SK-N-SH (cell line): ENCODE results near the gene CLASP2.
"Not testable (repeated sequence)": the region's sequence is repeated elsewhere in the genome, so short reads cannot be mapped to it uniquely, and the experiment has no call there.

Experiments used
- EP300 ChIP-seq, 2 experiments: IDR thresholded peaks; 2 replicates each; pipeline versions ENCODE4 v1.4.0 to v1.6.1; 2012; ENCODE audit warnings: borderline replicate concordance in 1 of 2, low read depth in 1 of 2, low read length in 1 of 2
- EZH2phosphoT487 ChIP-seq: fragments of 200-600 bp; sonication (generic); IDR thresholded peaks from 2 replicates; pipeline ENCODE4 v1.6.1; 2017; ENCODE audit warnings: low read depth, mixed run types, mild to moderate bottlenecking, antibody characterized with exemption, moderate library complexity, borderline replicate concordance
- FOXM1 ChIP-seq: IDR thresholded peaks from 2 replicates; pipeline ENCODE4 v1.4.0; 2012; ENCODE audit warnings: low read depth, mild to moderate bottlenecking
- POLR2AphosphoS5 ChIP-seq: IDR thresholded peaks from 2 replicates; pipeline ENCODE4 v1.6.1; 2012; ENCODE audit warnings: low read depth, low read length
- RAD21 ChIP-seq: IDR thresholded peaks from 2 replicates; pipeline ENCODE4 v1.6.1; 2012; ENCODE audit warnings: mild to moderate bottlenecking, low read length
- REST ChIP-seq: IDR thresholded peaks from 2 replicates; pipeline ENCODE4 v1.6.1; 2012; ENCODE audit warnings: mild to moderate bottlenecking, low read depth, low read length, moderate library complexity
- RXRA ChIP-seq: IDR thresholded peaks from 2 replicates; pipeline ENCODE4 v1.4.0; 2012; ENCODE audit warnings: low read depth, mild to moderate bottlenecking, borderline replicate concordance
- TF ChIP-seq, protein P1 (sequence below): fragments of 200-600 bp; sonication (generic); IDR thresholded peaks from 2 replicates; pipeline ENCODE4 v1.6.1; 2017; ENCODE audit warnings: antibody characterized with exemption, mild to moderate bottlenecking, moderate library complexity
- TF ChIP-seq, protein P2 (sequence below): IDR thresholded peaks from 2 replicates; pipeline ENCODE4 v1.4.0; 2012; ENCODE audit warnings: low read depth, borderline replicate concordance
- TF ChIP-seq, protein P3 (sequence below): IDR thresholded peaks from 2 replicates; pipeline ENCODE4 v1.4.0; 2012; ENCODE audit warnings: low read depth

- TF ChIP-seq, protein P1, sequence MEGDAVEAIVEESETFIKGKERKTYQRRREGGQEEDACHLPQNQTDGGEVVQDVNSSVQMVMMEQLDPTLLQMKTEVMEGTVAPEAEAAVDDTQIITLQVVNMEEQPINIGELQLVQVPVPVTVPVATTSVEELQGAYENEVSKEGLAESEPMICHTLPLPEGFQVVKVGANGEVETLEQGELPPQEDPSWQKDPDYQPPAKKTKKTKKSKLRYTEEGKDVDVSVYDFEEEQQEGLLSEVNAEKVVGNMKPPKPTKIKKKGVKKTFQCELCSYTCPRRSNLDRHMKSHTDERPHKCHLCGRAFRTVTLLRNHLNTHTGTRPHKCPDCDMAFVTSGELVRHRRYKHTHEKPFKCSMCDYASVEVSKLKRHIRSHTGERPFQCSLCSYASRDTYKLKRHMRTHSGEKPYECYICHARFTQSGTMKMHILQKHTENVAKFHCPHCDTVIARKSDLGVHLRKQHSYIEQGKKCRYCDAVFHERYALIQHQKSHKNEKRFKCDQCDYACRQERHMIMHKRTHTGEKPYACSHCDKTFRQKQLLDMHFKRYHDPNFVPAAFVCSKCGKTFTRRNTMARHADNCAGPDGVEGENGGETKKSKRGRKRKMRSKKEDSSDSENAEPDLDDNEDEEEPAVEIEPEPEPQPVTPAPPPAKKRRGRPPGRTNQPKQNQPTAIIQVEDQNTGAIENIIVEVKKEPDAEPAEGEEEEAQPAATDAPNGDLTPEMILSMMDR = not testable (repeated sequence)
- TF ChIP-seq RXRA; FOXM1; EP300 (IDR thresholded peaks at IDR 0.05; ENCODE audit: borderline replicate concordance in 1 of 2, low read depth in 1 of 2, low read length in 1 of 2); REST; POLR2AphosphoS5; EZH2phosphoT487; RAD21: not testable (repeated sequence)
- TF ChIP-seq, protein P2, sequence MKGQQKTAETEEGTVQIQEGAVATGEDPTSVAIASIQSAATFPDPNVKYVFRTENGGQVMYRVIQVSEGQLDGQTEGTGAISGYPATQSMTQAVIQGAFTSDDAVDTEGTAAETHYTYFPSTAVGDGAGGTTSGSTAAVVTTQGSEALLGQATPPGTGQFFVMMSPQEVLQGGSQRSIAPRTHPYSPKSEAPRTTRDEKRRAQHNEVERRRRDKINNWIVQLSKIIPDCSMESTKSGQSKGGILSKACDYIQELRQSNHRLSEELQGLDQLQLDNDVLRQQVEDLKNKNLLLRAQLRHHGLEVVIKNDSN = not testable (repeated sequence)
- TF ChIP-seq, protein P3, sequence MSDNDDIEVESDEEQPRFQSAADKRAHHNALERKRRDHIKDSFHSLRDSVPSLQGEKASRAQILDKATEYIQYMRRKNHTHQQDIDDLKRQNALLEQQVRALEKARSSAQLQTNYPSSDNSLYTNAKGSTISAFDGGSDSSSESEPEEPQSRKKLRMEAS = not testable (repeated sequence)
Measured at GRCh38 chr3:33459577-33459976, 258.5 kb downstream of the CLASP2 start.
